Breast epithelium (tissue), 3 donors: Measurements from ENCODE around the gene CAPN15.

Source experiments
- CTCF ChIP-seq, 3 donors: fragments of 450-650 bp; IDR thresholded peaks; one replicate each; pipeline ENCODE4 v1.5.1; 2016 to 2017; ENCODE audit warnings: antibody characterized with exemption in 3 of 3, mild to moderate bottlenecking in 3 of 3, moderate library complexity in 3 of 3
- POLR2AphosphoS5 ChIP-seq, 3 donors: sonication (generic); formaldehyde crosslinking; IDR thresholded peaks; one replicate each; pipeline ENCODE4 v1.6.1; 2017; ENCODE audit warnings: antibody characterized with exemption in 3 of 3

GRCh38 chr16:483341-484075, 44.0 kb upstream of the CAPN15 start:
- TF ChIP-seq CTCF (IDR thresholded peaks at IDR 0.05) (no peak), POLR2AphosphoS5 (IDR thresholded peaks at IDR 0.05) (no peak)
